D721Med (cell line): Measurements from ENCODE around the gene DNAJB11.
"Not testable (repeated sequence)": the region's sequence is repeated elsewhere in the genome, so short reads cannot be mapped to it uniquely, and the experiment has no call there.

Source experiments
- DNase-seq: peaks from one replicate; pipeline ENCODE4 v3.0.0; 2011; ENCODE audit warnings: low spot score; ENCODE audit not compliant: insufficient read length
- FAIRE-seq: peaks from 2 replicates; lab custom pipeline; 2011; peaks lifted over from hg19 to GRCh38; lab: Jason Lieb, UNC
- TF ChIP-seq, protein P1 (sequence below): IDR thresholded peaks from 2 replicates; pipeline ENCODE4 v1.5.1; 2012; ENCODE audit warnings: mild to moderate bottlenecking, control low read depth; ENCODE audit not compliant: insufficient read depth; ENCODE audit errors: missing control alignments

The DNAJB11 gene

DNA sequence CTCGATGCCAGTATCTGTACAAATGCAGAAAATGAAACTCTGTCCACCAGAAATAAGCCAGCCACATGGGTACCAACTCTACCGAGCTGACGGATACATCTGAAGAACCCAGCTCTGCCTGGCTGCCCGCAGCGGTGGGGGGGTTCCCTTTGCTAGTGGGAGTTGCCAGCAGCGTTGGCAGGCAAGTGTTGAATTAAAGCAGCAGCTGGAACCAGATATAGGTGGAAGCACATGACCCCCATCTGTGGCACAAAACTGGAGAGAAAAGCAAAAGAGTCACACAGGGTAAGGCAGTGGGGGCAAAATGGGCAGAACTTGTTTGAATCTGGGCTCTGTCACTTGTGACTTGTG, 44.3 kb upstream of the DNAJB11 start:
- no peak for FAIRE-seq
- DNase-seq, result no peak
- TF ChIP-seq, protein P1, sequence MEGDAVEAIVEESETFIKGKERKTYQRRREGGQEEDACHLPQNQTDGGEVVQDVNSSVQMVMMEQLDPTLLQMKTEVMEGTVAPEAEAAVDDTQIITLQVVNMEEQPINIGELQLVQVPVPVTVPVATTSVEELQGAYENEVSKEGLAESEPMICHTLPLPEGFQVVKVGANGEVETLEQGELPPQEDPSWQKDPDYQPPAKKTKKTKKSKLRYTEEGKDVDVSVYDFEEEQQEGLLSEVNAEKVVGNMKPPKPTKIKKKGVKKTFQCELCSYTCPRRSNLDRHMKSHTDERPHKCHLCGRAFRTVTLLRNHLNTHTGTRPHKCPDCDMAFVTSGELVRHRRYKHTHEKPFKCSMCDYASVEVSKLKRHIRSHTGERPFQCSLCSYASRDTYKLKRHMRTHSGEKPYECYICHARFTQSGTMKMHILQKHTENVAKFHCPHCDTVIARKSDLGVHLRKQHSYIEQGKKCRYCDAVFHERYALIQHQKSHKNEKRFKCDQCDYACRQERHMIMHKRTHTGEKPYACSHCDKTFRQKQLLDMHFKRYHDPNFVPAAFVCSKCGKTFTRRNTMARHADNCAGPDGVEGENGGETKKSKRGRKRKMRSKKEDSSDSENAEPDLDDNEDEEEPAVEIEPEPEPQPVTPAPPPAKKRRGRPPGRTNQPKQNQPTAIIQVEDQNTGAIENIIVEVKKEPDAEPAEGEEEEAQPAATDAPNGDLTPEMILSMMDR, result no peak

DNA sequence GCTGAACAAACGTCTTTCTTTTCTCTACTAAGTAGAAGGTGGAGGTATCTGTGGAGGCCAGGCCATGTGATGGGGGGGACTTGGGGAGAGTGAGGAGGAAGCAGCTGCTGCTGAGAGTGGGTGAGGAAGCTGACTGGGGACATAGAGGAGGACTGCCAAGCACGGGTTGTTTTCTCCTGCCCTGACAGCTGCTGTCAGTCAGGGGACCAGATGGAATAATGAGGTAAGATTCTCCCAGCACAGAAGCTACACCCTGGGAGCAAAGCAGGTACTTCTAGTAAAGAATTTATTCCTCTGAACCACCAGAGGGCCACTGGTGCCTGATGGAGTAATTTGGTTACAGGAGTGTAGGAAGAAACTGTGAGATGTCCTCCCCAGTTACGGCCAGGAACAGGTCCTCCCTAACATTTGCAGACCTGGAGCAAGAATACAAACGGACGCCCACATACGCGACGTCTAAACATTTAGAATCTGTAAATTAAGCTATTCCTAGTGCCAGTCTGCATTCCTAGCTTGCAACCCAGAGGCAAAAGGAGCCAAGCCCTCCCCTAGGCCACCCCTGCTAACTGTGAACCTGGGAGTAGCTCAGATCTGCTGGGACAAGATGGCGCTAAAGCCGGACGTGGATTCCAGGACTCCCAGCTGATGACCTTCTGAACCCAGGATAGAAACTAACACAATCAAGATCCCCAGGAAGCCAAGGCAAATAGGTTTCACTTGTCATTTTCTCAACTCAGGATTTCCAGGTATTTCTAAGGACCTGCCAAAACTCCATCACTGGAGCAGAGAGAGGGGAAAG, 41.1 kb upstream of the DNAJB11 start:
- DNase-seq (no peak), FAIRE-seq (no peak)
- TF ChIP-seq, protein P1, result no peak

- DNase-seq, result no peak
- TF ChIP-seq, protein P1, result no peak
- FAIRE-seq, result no peak
Observed at GRCh38 chr3:186530415-186530814, 40.1 kb upstream of the DNAJB11 start.

GRCh38 chr3:186531694-186532093, 38.8 kb upstream of the DNAJB11 start:
- not testable (repeated sequence) for DNase-seq, FAIRE-seq

DNA sequence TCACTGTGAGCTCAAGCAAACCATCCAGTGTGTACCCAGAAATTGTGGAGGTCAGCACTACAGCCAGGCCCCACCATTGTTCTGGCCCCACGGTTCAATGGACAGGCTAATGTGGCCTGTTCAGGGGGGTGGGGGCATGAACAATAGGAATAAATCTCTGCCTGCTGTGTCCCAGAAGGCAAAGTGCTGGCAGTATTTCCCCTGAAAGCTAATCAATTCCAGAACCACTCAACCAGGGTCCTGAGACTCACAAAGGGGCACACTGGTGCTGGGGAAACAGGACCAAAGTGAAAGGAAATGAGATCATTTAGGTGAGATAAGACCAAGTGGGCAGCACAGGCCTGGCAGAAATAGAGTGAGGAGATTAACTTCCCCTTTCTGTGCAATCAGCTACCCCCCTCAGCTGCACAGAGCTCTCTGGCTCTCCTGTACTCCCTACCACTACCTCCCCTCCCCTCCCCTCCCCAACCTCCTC, 37.9 kb upstream of the DNAJB11 start:
- FAIRE-seq (no peak), DNase-seq (no peak)
- TF ChIP-seq, protein P1, result no peak

DNA sequence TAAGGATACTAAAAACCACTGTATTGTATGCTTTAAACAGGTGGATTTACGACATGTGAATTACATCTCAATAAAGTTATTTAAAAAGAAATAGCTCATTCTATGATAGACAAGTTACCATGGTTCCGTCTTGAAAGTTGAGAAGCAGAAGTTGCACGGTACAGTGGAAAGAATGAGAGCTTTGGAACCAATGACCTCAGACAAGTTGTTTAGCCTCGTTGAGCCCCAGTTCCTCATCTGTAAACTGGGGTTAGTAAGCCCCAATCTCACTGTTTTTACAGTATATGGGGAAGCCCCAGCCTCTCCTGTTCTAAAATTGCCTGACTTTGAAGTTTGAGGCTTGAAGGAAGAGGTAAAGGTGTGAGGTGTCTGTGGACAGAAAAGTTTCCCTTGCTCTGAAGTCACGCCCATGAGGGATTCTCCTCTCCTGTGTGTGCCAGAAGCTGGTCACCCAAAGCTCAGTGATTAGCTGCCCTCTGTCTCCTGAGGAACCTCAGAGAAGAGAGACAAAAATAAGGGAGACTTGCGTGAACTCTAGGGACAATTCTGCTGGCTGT, 36.3 kb upstream of the DNAJB11 start:
- no peak for FAIRE-seq
- DNase-seq, result no peak
- TF ChIP-seq, protein P1, result no peak

DNA sequence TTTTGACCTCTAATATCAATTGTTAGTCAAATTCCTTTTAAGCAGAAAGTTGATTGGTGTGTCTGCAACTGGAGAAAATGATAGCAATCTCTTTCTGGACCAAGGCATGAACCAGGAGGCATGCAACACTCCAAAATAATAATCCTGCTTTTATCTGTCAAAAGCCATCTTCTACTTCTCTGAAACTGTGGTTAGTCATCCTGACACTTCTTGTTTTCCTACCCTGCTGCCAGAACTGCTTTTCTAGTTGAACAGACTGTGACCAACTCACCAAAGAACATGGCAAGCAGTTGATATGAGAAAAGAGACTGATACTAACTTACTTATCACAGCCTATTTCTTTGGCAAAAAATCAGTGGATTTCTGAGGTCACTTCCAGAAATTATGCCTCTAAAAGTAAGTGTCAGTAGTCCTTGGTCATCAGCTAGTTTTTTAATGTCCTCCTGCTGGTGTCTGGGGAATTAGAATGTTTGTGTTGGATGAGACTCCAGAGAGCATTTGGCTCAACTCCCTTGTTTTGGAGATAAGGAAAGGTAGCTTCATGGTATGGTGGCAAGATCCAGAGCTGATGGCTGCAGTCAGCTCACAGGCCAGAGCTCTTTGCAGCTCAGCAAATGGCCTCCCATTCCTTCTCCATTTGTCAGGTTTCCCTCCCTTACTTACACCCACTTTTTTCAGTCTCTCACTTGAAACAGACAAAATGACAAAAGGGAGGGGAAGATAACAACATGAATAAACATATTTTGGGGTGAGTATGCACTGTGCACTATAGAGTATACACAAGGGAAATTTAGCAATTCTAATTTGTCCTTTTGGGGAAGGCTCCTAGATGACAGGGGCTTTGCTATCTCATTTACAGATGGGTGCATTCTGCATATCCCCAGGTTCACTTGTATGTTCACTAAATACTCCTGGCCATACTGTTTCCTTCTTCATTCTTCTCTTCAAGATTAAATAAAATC, 33.4 kb upstream of the DNAJB11 start:
- DNase-seq (no peak), FAIRE-seq (no peak)
- TF ChIP-seq, protein P1, result no peak
